Islet precursor cell (in vitro differentiated cells): Measurements from ENCODE around the gene ATCAY.
"Not testable (repeated sequence)": the region's sequence is repeated elsewhere in the genome, so short reads cannot be mapped to it uniquely, and the experiment has no call there.

ENCODE experiments used
- DNase-seq: peaks from one replicate; pipeline ENCODE4 v3.0.0-alpha.2; 2018

The ATCAY gene

DNA sequence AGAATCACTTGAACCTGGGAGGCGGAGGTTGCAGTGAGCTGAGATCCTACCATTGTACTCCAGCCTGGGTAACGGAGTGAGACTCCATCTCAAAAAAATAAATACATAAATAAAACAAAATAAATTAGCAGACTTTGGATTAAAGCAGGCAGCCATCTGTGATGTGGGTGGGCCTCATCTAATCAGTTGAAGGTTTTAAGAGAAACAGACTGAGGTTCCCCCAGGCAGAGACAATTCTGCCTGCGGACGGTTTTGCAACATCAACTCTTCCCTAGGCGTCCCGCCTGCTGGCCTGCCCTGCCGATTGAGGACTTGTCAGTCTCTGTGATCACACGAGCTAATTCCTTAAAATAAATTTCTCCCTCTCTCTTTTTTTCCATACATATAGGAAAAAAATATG is 23.7 kb downstream of the ATCAY start:
- DNase-seq: no peak

GRCh38 chr19:3907626-3908265 is 27.3 kb downstream of the ATCAY start:
- DNase-seq: no peak

GRCh38 chr19:3908266-3909054 is 28.0 kb downstream of the ATCAY start:
- DNase-seq: no peak

DNA sequence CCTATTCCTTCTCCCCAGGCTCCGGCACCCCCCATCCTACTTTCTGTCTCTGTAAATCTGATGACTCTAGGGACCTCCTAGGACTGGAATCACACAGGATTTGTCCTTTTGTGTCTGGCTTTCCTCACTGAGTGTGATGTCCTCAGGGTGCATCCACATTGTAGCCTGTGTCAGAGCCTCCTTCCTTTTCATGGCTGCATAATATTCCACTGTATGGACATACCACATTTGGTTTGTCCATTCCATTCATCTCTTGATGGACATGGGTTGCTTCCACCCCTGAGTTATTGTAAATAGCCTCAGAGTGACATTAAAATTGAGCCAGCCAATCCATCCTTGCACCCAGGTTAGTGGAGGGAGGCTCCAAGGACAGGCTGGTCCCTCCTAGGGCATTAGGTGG is 29.6 kb downstream of the ATCAY start:
- no peak for DNase-seq

- no peak for DNase-seq
Measured at GRCh38 chr19:3914199-3914598, 33.7 kb downstream of the ATCAY start.

DNA sequence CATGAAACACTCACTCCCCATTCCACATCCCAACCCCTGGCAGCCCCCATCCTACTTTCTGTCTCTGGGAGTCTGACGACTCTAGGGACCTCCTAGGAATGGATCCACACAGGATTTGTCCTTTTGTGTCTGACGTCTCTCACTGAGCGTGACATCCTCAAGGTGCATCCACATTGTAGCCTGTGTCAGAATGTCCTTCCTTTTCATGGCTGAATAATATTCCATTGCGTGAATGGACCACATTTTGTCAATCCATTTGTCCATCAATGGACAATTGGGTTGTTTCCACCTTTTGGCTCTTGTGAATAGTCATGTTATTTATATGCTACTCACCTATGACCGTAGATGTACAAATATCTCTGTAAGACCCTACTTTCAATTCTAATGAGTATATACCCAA is 35.5 kb downstream of the ATCAY start:
- DNase-seq: no peak

- DNase-seq: no peak
Measured at GRCh38 chr19:3919793-3920192, 39.3 kb downstream of the ATCAY start.

- no peak for DNase-seq
Measured at GRCh38 chr19:3923096-3923758, 42.7 kb downstream of the ATCAY start.

GRCh38 chr19:3923912-3924311 is 43.4 kb downstream of the ATCAY start:
- no peak for DNase-seq

DNA sequence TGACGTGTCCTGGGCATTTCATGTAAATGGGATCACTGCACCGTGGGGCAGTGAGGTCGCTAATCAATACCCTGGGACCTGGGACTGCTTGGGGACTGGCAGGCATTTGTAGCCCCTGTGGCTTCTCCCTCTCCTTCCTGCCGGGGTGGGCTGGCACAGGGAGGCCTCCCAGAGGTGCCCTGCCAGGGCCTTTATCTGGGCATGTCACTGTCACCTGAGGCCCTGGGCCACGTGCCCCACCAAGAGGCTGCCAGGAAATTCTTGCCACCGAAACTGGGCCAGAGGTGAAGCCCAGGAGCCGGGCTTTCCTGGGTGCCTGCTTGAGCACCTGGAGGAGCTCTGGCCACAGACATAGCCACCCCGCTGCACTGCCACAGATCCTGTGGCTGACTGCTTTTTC is 50.6 kb downstream of the ATCAY start:
- DNase-seq: no peak

GRCh38 chr19:3932931-3933810 is 52.7 kb downstream of the ATCAY start, which contains the start of gene NMRK2:
NMRK2 (plus strand) TSS chr19:3933069; CDS start chr19:3933672, 603 bp downstream.
- peak; percentile 91 for DNase-seq

GRCh38 chr19:3936506-3937442 is 56.3 kb downstream of the ATCAY start:
- DNase-seq: no peak

DNA sequence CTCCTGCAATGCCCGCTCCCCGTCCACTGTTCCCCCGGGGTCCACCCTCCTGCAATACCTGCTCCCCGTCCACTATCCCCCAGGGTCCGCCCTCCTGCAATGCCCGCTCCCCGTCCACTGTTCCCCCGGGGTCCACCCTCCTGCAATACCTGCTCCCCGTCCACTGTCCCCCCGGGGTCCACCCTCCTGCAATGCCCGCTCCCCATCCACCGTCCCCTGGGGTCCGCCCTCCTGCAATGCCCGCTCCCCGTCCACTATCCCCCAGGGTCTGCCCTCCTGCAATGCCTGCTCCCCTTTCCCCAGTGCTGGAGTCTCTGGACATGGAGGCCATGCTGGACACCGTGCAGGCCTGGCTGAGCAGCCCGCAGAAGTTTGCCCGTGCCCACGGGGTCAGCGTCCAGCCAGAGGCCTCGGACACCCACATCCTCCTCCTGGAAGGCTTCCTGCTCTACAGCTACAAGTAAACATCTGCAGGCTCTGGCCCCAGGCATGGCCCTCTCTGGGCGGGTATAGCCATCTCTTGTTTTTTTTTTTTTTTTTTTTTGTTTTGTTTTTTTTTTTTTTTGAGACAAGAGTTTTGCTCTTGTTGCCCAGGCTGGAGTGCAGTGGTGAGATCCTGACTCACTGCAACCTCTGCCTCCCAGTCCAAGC is 57.9 kb downstream of the ATCAY start:
- DNase-seq: not testable (repeated sequence)

- DNase-seq: no peak
Measured at GRCh38 chr19:3942790-3943409, 62.4 kb downstream of the ATCAY start.

GRCh38 chr19:3944018-3944721 is 63.7 kb downstream of the ATCAY start:
- no peak for DNase-seq

DNA sequence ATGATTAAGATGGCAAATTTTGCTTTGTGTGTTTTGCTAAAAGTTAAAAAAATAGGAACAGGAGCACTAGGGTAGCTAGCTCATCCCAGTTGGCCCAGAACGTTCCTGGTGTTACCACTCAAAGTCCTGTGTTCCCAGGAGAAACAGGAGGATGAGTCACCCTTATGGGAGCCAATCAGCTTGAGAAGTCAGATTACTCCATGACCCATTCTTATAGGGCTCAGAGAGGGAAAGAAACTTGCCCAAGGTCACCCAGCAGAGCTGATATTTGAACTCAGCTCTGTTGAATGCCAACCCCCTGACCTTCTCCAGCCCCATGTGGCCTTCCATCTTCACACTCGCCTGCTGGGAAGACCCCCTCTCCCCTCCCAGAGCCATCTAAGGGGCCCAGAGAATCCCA is 65.4 kb downstream of the ATCAY start:
- DNase-seq: no peak

- not testable (repeated sequence) for DNase-seq
Measured at GRCh38 chr19:3947316-3947933, 66.9 kb downstream of the ATCAY start.

DNA sequence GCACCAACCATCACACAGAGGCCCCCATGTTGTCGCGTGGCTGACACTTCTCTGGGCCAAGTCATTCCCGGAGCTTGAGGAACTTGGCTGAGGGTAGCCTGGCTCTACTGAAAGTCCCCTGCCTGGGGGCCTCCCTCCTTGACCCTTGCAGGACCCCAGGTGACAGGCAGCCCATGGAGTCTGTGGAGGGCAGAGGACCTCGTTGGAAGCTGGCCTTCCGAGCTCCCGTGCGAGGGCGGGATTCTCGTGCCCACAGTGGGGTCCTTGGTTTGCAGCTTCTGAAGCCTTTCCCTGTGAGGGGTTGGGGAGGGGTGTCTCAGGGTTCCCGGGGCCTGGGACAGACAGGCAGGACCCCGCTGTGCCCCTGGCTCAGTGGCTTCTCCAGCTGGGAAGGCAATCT is 68.8 kb downstream of the ATCAY start:
- peak; percentile 49 for DNase-seq
